SK-N-SH (cell line): ENCODE results near the gene SHROOM2. TPM values are rescaled to one million over a fixed set of nuclear protein-coding genes. Genes with fewer than 3 reads are reported as not detected.

ENCODE experiments used
- CTCF ChIA-PET: fragments of 300-600, 350-600 bp; formaldehyde crosslinking; extraction: SDS; loops from one replicate; lab custom pipeline; 2021; lab: Yijun Ruan, JAX
- POLR2A ChIA-PET: fragments of 350-600 bp; sonication (Branson Sonifier 250); formaldehyde crosslinking; extraction: SDS; loops from one replicate; lab custom pipeline; 2020; ENCODE audit warnings: antibody characterized with exemption, inconsistent platforms; lab: Yijun Ruan, JAX
- DNase-seq: peaks from one replicate; pipeline ENCODE4 v3.0.0; 2012
- H2AFZ ChIP-seq: fragments of 200-600 bp; sonication (generic); 2 replicates; pipeline ENCODE4 v1.8.1; 2016; ENCODE audit warnings: antibody characterized with exemption, mild to moderate bottlenecking, low read depth
- H3F3A ChIP-seq: fragments of 200-600 bp; sonication (generic); replicated peaks from 2 replicates; pipeline ENCODE3; 2016; ENCODE audit warnings: antibody characterized with exemption, mild to moderate bottlenecking; ENCODE audit not compliant: insufficient read depth
- H3K27ac ChIP-seq, 2 experiments: fragments of 200-500 bp in 1 of 2; fragments of 200-600 bp in 1 of 2; sonication (Bioruptor generic) in 1 of 2; sonication (generic), shearing (Covaris generic) in 1 of 2; 2 replicates each; pipeline versions ENCODE4 v1.5.1 to v1.6.1; 2014 to 2016; ENCODE audit warnings: low read depth in 2 of 2, inconsistent platforms in 1 of 2, low read length in 1 of 2, mild to moderate bottlenecking in 1 of 2, mixed read lengths in 1 of 2
- H3K27me3 ChIP-seq: fragments of 200-600 bp; sonication (generic), shearing (Covaris generic); 2 replicates; pipeline ENCODE4 v1.6.1; 2016; ENCODE audit warnings: mixed run types; ENCODE audit not compliant: insufficient read depth
- H3K36me3 ChIP-seq, 2 experiments: fragments of 200-500 bp in 1 of 2; fragments of 200-600 bp in 1 of 2; sonication (Bioruptor generic) in 1 of 2; sonication (generic) in 1 of 2; replicated peaks in 1 of 2; 2 replicates each; pipeline versions ENCODE3 to v1.5.1; 2014 to 2016; ENCODE audit warnings: low read length in 1 of 2, mild to moderate bottlenecking in 1 of 2; ENCODE audit not compliant: insufficient read depth in 2 of 2, control insufficient read depth in 1 of 2
- H3K4me1 ChIP-seq, 2 experiments: fragments of 200-500 bp in 1 of 2; fragments of 200-600 bp in 1 of 2; sonication (Bioruptor generic) in 1 of 2; sonication (generic), shearing (Covaris generic) in 1 of 2; 2 replicates each; pipeline versions ENCODE4 v1.5.1 to v1.6.1; 2014 to 2016; ENCODE audit warnings: low read depth in 1 of 2, low read length in 1 of 2, mixed run types in 1 of 2; ENCODE audit not compliant: insufficient read depth in 2 of 2, control insufficient read depth in 1 of 2
- H3K4me2 ChIP-seq: fragments of 200-600 bp; sonication (generic), shearing (Covaris generic); 2 replicates; pipeline ENCODE4 v1.6.1; 2017; ENCODE audit warnings: mixed run types
- H3K4me3 ChIP-seq, 2 experiments: fragments of 200-500 bp in 1 of 2; fragments of 200-600 bp in 1 of 2; sonication (Bioruptor generic) in 1 of 2; sonication (generic), shearing (Covaris generic) in 1 of 2; 2 replicates each; pipeline versions ENCODE4 v1.5.1 to v1.8.1; 2014 to 2016; ENCODE audit warnings: low read depth in 2 of 2, inconsistent platforms in 1 of 2, low read length in 1 of 2, mild to moderate bottlenecking in 1 of 2, mixed read lengths in 1 of 2, moderate library complexity in 1 of 2
- H3K79me2 ChIP-seq: fragments of 200-600 bp; sonication (generic); 2 replicates; pipeline ENCODE4 v1.8.1; 2017; ENCODE audit warnings: mild to moderate bottlenecking; ENCODE audit not compliant: insufficient read depth
- H3K9ac ChIP-seq: fragments of 200-600 bp; sonication (generic); 2 replicates; pipeline ENCODE4 v1.6.1; 2017; ENCODE audit warnings: mixed run types
- H3K9me2 ChIP-seq: fragments of 200-600 bp; sonication (generic); 2 replicates; pipeline ENCODE4 v1.6.1; 2017; ENCODE audit warnings: mixed run types
- H3K9me3 ChIP-seq: fragments of 200-600 bp; sonication (generic); 2 replicates; pipeline ENCODE4 v1.6.1; 2017; ENCODE audit warnings: mixed run types, mild to moderate bottlenecking, moderate library complexity
- H4K20me1 ChIP-seq: fragments of 200-600 bp; sonication (generic); 2 replicates; pipeline ENCODE4 v1.6.1; 2017; ENCODE audit warnings: mild to moderate bottlenecking, mixed run types; ENCODE audit not compliant: insufficient read depth
- CHD2 ChIP-seq: fragments of 150-350 bp; IDR thresholded peaks from 2 replicates; pipeline ENCODE4 v1.6.1; 2018; ENCODE audit warnings: low read length; ENCODE audit not compliant: partially characterized antibody
- CTCF ChIP-seq: fragments of 200-600 bp; sonication (generic); IDR thresholded peaks from 2 replicates; pipeline ENCODE4 v1.6.1; 2017; ENCODE audit warnings: antibody characterized with exemption, mild to moderate bottlenecking, moderate library complexity
- EZH2phosphoT487 ChIP-seq: fragments of 200-600 bp; sonication (generic); IDR thresholded peaks from 2 replicates; pipeline ENCODE4 v1.6.1; 2017; ENCODE audit warnings: low read depth, mixed run types, mild to moderate bottlenecking, antibody characterized with exemption, moderate library complexity, borderline replicate concordance
- FOSL2 ChIP-seq: IDR thresholded peaks from 2 replicates; pipeline ENCODE4 v1.4.0; 2012; ENCODE audit warnings: low read depth, mild to moderate bottlenecking, moderate library complexity, borderline replicate concordance
- JUND ChIP-seq: IDR thresholded peaks from 2 replicates; pipeline ENCODE4 v1.4.0; 2012
- MXI1 ChIP-seq: IDR thresholded peaks from 2 replicates; pipeline ENCODE4 v1.6.1; 2012; ENCODE audit warnings: mild to moderate bottlenecking, low read depth, low read length, improper control_type of control experiment
- NFIC ChIP-seq: IDR thresholded peaks from 2 replicates; pipeline ENCODE4 v1.4.0; 2012; ENCODE audit warnings: borderline replicate concordance
- PBX3 ChIP-seq: IDR thresholded peaks from 2 replicates; pipeline ENCODE4; 2012
- POLR2AphosphoS5 ChIP-seq: IDR thresholded peaks from 2 replicates; pipeline ENCODE4 v1.6.1; 2012; ENCODE audit warnings: low read depth, low read length
- RAD21 ChIP-seq: IDR thresholded peaks from 2 replicates; pipeline ENCODE4 v1.6.1; 2012; ENCODE audit warnings: mild to moderate bottlenecking, low read length
- RCOR1 ChIP-seq: fragments of 150-350 bp; IDR thresholded peaks from 2 replicates; pipeline ENCODE4 v1.6.1; 2017; ENCODE audit warnings: antibody characterized with exemption, low read length
- RFX5 ChIP-seq: IDR thresholded peaks from 2 replicates; pipeline ENCODE4 v1.6.1; 2012; ENCODE audit warnings: mild to moderate bottlenecking, improper control_type of control experiment, low read length
- RXRA ChIP-seq: IDR thresholded peaks from 2 replicates; pipeline ENCODE4 v1.4.0; 2012; ENCODE audit warnings: low read depth, mild to moderate bottlenecking, borderline replicate concordance
- SMC3 ChIP-seq: IDR thresholded peaks from 2 replicates; pipeline ENCODE4 v1.6.1; 2012; ENCODE audit warnings: low read depth, low read length, improper control_type of control experiment
- TCF12 ChIP-seq: IDR thresholded peaks from 2 replicates; pipeline ENCODE4 v1.4.0; 2012
- USF1 ChIP-seq: IDR thresholded peaks from 2 replicates; pipeline ENCODE4 v1.4.0; 2012; ENCODE audit warnings: low read depth, borderline replicate concordance
- USF2 ChIP-seq: fragments of 150-350 bp; IDR thresholded peaks from 2 replicates; pipeline ENCODE4 v1.6.1; 2017; ENCODE audit warnings: antibody characterized with exemption, low read length, low read depth, borderline replicate concordance
- YY1 ChIP-seq: IDR thresholded peaks from 2 replicates; pipeline ENCODE4 v1.4.0; 2012; ENCODE audit warnings: low read depth, mild to moderate bottlenecking
- WGBS: methylation state at CpG from one replicate; pipeline ENCODE4 v1.1.6; 2017; ENCODE audit warnings: low lambda C conversion rate; 5-methylcytosine and 5-hydroxymethylcytosine counted together
- polyA plus RNA-seq, 3 experiments: library from polyadenylated mRNA; depleted of rRNA; stranded (reverse); fragments of >200 nt; gene quantifications; 2 replicates each; pipeline ENCODE4 v1.2.3, GENCODE V29; 2012

The SHROOM2 gene
- polyA plus RNA-seq, 1 of the 3 experiments (the other 2 are of a cell fraction): not detected

- TF ChIP-seq USF2: no peak
Measured at GRCh38 chrX:9789555-9789954, 3.3 kb downstream of the SHROOM2 start (continued).

GRCh38 chrX:9790866-9791265 lies 4.6 kb downstream of the SHROOM2 start:
- peaks cover 22% of the 10 kb centered on the region for H3K27me3 ChIP-seq
- no peaks in the 10 kb centered on the region for H3K36me3 ChIP-seq
- CTCF ChIA-PET: no interaction called here
- H3K9me2 ChIP-seq: no peaks in the 10 kb centered on the region
- no peak overlapping the region for H3K4me2 ChIP-seq
- no peaks in the 10 kb centered on the region for H3K79me2 ChIP-seq
- no peak overlapping the region for H2AFZ ChIP-seq
- H3F3A ChIP-seq: no peaks in the 10 kb centered on the region
- TF ChIP-seq USF1 (no peak), POLR2AphosphoS5 (no peak), CTCF (no peak), CHD2 (no peak), FOSL2 (no peak), USF2 (no peak), SMC3 (no peak), JUND (no peak), RAD21 (no peak), YY1 (no peak), RXRA (no peak), MXI1 (no peak), EZH2phosphoT487 (no peak), NFIC (no peak), PBX3 (no peak), RFX5 (no peak), RCOR1 (no peak), TCF12 (no peak)
- TF ChIP-seq, all 33 proteins: peak for 0
- Histone ChIP-seq H3K9ac (no peak overlapping the region), H3K27ac (no peak overlapping the region), H4K20me1 (no peaks in the 10 kb centered on the region), H3K4me3 (no peak overlapping the region), H3K9me3 (no peaks in the 10 kb centered on the region), H3K4me1 (no peaks in the 10 kb centered on the region; a peak in 1 of 4 replicates)
- POLR2A ChIA-PET: no interaction called here
- no peak for DNase-seq
- 34% methylated on average over 6 of the region's 6 CpGs for WGBS
